Activated T-cell treated with anti-CD3 and anti-CD28 coated beads, Interleukin-2, amount 50 U/mL, for 48 hours (primary cell): Measurements from ENCODE around the gene SLITRK2.

Experiments
- DNase-seq, 2 experiments: peaks; one replicate each; pipeline ENCODE4 v3.0.0-alpha.2; 2020

The SLITRK2 gene

DNA sequence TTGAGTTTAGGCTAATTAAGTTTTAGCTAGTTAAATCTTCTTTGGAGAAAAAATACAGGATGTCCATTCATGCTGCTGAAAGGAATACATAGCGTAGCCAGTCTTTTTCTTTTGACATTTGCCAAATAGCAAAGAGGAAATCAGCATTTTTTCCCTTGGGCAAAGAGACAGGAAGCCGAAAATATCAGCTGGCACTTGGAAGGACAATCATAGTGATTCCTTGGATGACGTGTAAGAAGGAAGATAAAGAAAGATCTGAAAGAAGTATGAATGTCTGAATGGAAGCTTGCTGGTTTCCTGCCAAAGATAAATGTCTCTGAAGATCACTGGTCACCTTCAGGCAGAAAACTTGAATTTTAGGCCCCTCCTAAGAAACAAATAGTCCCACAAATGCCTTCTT is 44.2 kb downstream of the SLITRK2 start:
- no peak for DNase-seq

- DNase-seq, result no peak
Measured at GRCh38 chrX:145865082-145865481, 47.5 kb downstream of the SLITRK2 start.
